GM18517 (cell line): ENCODE measurements around the gene SYTL3.
A peak's percentile ranks its signal among the peaks of the same experiment; 100 is the strongest.
"Not testable (repeated sequence)": the region's sequence is repeated elsewhere in the genome, so short reads cannot be mapped to it uniquely, and the experiment has no call there.

Experiments used
- ATAC-seq: cut with Tn5 transposase; IDR thresholded peaks from one replicate; pipeline ENCODE4 v1.9.1; 2021; ENCODE audit warnings: mild to moderate bottlenecking, moderate library complexity; ENCODE audit not compliant: unreplicated experiment

Gene SYTL3

GRCh38 chr6:158638324-158638854 lies 11.5 kb upstream of the SYTL3 start:
- no peak for ATAC-seq

- ATAC-seq: no peak
Observed at GRCh38 chr6:158639056-158639455, 10.8 kb upstream of the SYTL3 start.

- no peak for ATAC-seq
Observed at GRCh38 chr6:158640519-158640918, 9.3 kb upstream of the SYTL3 start.

GRCh38 chr6:158642097-158642601 lies 7.7 kb upstream of the SYTL3 start:
- ATAC-seq: no peak

GRCh38 chr6:158643836-158644230 lies 6.0 kb upstream of the SYTL3 start:
- no peak for ATAC-seq

GRCh38 chr6:158644231-158645063 lies 5.4 kb upstream of the SYTL3 start, which contains the start of gene DYNLT1:
TSS of gene DYNLT1 (minus strand) at chr6:158644743. CDS start at chr6:158644708, 35 bp downstream.
- ATAC-seq: peak; percentile 56

GRCh38 chr6:158645064-158646022 lies 4.5 kb upstream of the SYTL3 start:
- ATAC-seq: no peak

- ATAC-seq: no peak
Observed at GRCh38 chr6:158646023-158646910, 3.6 kb upstream of the SYTL3 start.

GRCh38 chr6:158647501-158647900 lies 2.4 kb upstream of the SYTL3 start:
- ATAC-seq: no peak

GRCh38 chr6:158648682-158649131 lies 1.1 kb upstream of the SYTL3 start:
- ATAC-seq: peak; percentile 33

- not testable (repeated sequence) for ATAC-seq
Observed at GRCh38 chr6:158651981-158652737, 2.3 kb downstream of the SYTL3 start.

GRCh38 chr6:158653577-158654354 lies 3.9 kb downstream of the SYTL3 start:
- peak; percentile 42 for ATAC-seq

- ATAC-seq: no peak
Observed at GRCh38 chr6:158654498-158654897, 4.6 kb downstream of the SYTL3 start.

GRCh38 chr6:158654960-158655489 lies 5.2 kb downstream of the SYTL3 start:
- ATAC-seq: no peak

GRCh38 chr6:158655569-158656450 lies 6.0 kb downstream of the SYTL3 start:
- ATAC-seq: no peak

GRCh38 chr6:158656986-158657385 lies 7.1 kb downstream of the SYTL3 start:
- ATAC-seq: not testable (repeated sequence)

GRCh38 chr6:158660333-158660754 lies 10.5 kb downstream of the SYTL3 start:
- ATAC-seq: no peak
